ENCODE measurements around the gene SYMPK.

Gene SYMPK

GRCh38 chr19:45774765-45775164, 88.2 kb downstream of the SYMPK start:
- ATAC-seq = no peak
- TF ChIP-seq CREB5 (CRISPR knock-in tag; IDR thresholded peaks at IDR 0.05; ENCODE audit: low read depth) (no peak), ZNF70 (CRISPR knock-in tag; IDR thresholded peaks at IDR 0.05) (no peak), ZNF8 (CRISPR knock-in tag; IDR thresholded peaks at IDR 0.05) (no peak)

DNA sequence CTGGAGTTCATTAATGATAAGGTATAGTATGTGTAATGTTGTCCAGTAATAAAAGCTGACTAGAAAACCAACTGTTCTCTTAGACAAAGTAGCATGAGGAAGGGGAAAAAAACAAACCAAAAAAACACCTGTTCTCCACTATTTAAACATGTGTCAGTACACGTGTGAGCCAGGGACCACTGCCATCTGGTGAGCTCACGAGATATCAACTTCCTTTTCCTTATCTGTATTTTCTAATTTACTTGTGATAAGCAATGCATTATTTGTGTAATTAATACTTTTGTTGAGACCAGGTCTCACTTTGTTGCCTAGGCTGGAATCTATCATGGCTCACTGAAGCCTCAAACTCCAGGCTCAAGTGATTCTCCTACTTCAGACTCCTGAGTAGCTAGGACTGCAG, 89.6 kb downstream of the SYMPK start:
- ATAC-seq = no peak
- TF ChIP-seq OSR1 (CRISPR knock-in tag; IDR thresholded peaks at IDR 0.05) (no peak), TCF4 (CRISPR knock-in tag; IDR thresholded peaks at IDR 0.05; ENCODE audit: borderline replicate concordance) (peak; percentile 74)

GRCh38 chr19:45772912-45773311, 90.0 kb downstream of the SYMPK start:
- no peak for ATAC-seq
- TF ChIP-seq ZFP30 (CRISPR knock-in tag; IDR thresholded peaks at IDR 0.05) (no peak), PPARA (CRISPR knock-in tag; IDR thresholded peaks at IDR 0.05; ENCODE audit: borderline replicate concordance) (no peak), ZNF565 (CRISPR knock-in tag; conservative IDR thresholded peaks at IDR 0.05; ENCODE audit: low read depth) (no peak), CSDC2 (CRISPR knock-in tag; IDR thresholded peaks at IDR 0.05) (no peak), RARB (CRISPR knock-in tag; IDR thresholded peaks at IDR 0.05) (no peak), CREB5 (CRISPR knock-in tag; IDR thresholded peaks at IDR 0.05; ENCODE audit: low read depth) (no peak), POU6F1 (CRISPR knock-in tag; IDR thresholded peaks at IDR 0.05; ENCODE audit: borderline replicate concordance, low read depth) (no peak), BACH2 (CRISPR knock-in tag; IDR thresholded peaks at IDR 0.05; ENCODE audit: borderline replicate concordance) (no peak)

DNA sequence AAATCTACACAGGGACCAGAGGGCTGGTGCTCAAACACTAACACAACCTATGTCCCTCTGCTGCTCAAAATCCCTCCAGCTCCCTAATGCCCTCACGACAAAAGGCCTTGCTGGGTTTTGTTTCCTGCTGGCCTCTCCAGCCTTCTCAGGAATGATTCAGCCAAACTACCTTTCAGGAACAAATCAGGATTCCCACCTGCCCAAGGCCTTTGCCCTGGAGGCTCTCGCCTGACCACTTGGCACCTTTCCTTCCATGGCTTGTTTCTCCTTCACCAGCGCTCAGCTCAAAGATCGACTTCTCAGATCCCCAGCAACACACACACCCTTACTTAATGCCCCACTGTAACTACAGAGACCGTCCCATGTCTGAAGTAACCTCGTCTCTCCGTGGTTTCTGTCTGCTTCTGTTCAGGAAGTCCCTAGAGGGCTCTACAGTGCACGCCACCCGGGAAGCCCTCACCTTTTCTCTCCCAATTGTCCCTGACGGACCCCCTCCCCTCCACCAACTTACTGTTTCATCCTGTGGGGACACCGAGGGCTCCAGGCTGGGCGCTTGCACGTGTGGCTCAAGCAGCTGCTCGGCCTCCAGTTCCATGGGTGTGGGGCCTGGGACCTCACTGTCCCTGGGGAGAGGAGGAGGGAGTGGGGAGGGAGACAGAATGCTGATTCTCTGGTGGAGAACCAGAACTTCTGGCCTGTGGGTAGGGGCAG, 90.7 kb downstream of the SYMPK start:
- ATAC-seq = no peak

DNA sequence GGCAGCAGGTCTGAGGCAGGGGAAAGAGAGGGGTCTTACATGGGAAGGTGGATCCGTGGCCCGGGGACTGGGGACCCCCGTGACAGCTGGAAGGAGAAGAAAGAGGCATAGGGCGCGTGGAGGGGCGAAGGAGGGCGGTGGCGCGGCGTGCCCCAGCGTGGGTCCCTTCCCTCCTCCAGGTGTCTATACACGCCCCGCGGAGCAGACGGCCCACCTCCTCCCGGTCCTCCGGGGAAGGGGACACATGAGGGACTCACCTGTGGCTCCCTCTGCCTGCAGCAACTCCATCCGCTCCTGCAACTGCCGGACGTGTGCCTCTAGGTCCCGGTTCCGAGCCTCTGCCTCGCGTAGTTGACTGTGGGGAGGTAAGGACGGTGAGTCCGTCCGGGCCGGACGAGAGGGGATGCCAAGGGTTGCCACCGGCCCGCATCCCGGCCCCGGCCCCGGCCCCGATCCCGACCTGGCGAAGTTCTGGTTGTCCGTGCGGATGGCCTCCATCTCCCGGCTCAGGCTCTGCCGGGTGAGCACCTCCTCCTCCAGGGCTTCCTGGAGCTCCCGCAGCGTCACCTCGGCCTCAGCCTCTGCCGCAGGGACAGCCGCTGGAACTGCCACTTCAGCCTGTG, 91.5 kb downstream of the SYMPK start:
- no peak for TF ChIP-seq ZNF565 (CRISPR knock-in tag; conservative IDR thresholded peaks at IDR 0.05; ENCODE audit: low read depth)
- TF ChIP-seq ESRRG (CRISPR knock-in tag; IDR thresholded peaks at IDR 0.05) = no peak
- TF ChIP-seq ZFP3 (CRISPR knock-in tag; IDR thresholded peaks at IDR 0.05) = no peak
- TF ChIP-seq CREB5 (CRISPR knock-in tag; IDR thresholded peaks at IDR 0.05; ENCODE audit: low read depth) = no peak
- TF ChIP-seq ZFP30 (CRISPR knock-in tag; IDR thresholded peaks at IDR 0.05) = no peak
- ATAC-seq = no peak

More for the DNA sequence above, 90.7 kb downstream of the SYMPK start:
- TF ChIP-seq CREB5 (CRISPR knock-in tag; IDR thresholded peaks at IDR 0.05; ENCODE audit: low read depth) = no peak

DNA sequence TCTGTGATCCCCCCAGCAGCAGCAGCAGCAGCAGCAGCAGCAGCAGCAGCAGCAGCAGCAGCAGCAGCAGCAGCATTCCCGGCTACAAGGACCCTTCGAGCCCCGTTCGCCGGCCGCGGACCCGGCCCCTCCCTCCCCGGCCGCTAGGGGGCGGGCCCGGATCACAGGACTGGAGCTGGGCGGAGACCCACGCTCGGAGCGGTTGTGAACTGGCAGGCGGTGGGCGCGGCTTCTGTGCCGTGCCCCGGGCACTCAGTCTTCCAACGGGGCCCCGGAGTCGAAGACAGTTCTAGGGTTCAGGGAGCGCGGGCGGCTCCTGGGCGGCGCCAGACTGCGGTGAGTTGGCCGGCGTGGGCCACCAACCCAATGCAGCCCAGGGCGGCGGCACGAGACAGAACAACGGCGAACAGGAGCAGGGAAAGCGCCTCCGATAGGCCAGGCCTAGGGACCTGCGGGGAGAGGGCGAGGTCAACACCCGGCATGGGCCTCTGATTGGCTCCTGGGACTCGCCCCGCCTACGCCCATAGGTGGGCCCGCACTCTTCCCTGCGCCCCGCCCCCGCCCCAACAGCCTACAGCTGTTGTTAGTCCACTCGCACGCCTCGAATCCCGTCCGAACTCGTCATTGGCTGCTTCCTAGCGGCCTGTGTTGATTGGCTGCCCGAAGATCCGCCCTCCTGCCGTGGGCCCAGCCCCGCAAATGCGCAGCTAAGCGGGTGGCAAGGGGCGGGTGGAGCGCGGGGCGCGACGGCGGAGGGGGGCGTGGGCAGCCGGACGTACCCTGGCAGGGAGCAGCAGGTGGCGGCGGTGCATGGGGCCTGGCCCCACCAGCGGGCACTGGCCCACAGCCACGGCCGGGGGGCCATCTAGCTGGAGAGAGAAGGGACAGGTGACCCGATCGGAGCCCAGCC, 92.5 kb downstream of the SYMPK start:
- peak; percentile 78 for ATAC-seq
- TF ChIP-seq ARNTL (CRISPR knock-in tag; IDR thresholded peaks at IDR 0.05; ENCODE audit: borderline replicate concordance, low read depth) (no peak), CREB5 (CRISPR knock-in tag; IDR thresholded peaks at IDR 0.05; ENCODE audit: low read depth) (no peak), ZC3H10 (CRISPR knock-in tag; IDR thresholded peaks at IDR 0.05) (no peak), ISL1 (CRISPR knock-in tag; IDR thresholded peaks at IDR 0.05) (no peak), ZNF70 (CRISPR knock-in tag; IDR thresholded peaks at IDR 0.05) (no peak), RARB (CRISPR knock-in tag; IDR thresholded peaks at IDR 0.05) (no peak), POU6F1 (CRISPR knock-in tag; IDR thresholded peaks at IDR 0.05; ENCODE audit: borderline replicate concordance, low read depth) (0 out of 2 replicates have a peak, but pooled peaks have one; percentile 33), ESRRG (CRISPR knock-in tag; IDR thresholded peaks at IDR 0.05) (peak; percentile 64; the same call in 1 of the 2 replicates), ZNF565 (CRISPR knock-in tag; conservative IDR thresholded peaks at IDR 0.05; ENCODE audit: low read depth) (no peak)
